GOT3 (cell line): ENCODE results near the gene IFITM5.
A peak's percentile ranks its signal among the peaks of the same experiment; 100 is the strongest.
"Not testable (repeated sequence)": the region's sequence is repeated elsewhere in the genome, so short reads cannot be mapped to it uniquely, and the experiment has no call there.

Experiments
- DNase-seq: peaks from one replicate; lab custom pipeline; 2025; ENCODE audit warnings: mixed read lengths; lab: John Stamatoyannopoulos, UW

IFITM5 gene

DNA sequence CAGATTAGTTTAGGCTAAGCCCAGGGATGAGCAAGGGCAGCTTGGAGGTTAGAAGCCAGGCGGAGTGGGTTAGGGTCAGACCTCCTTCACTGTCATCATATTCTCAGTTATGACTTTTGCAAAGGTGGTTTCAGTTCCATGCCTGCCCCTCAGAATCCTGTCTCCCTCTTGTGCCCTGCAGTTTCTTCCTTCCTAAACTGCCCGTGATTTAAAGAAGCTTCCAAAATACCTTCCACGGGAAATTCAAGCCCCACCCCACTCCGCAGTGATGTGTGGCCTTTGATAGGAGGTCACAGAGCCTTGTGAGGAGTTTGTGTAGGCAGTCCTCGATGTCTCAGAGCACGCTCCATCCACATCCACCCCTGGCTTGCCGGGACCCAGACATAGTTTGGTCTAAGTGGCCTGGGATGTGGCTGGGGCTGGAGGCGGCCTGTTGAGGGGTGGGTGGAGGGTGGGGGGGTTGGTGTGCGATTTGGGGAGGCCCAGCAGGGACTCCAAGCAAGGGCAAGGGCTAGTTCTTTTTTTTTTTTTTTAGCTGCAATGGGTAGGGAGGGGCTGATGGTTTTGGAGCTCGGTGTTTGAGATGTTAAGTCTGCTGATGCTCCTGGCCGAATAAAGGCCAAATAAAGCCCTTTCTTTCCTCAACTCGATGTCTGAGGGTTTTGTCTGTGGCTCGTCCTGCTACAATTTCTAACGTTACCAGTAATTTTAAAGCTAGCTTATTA lies 12.9 kb upstream of the IFITM5 start:
- no peak for DNase-seq

DNA sequence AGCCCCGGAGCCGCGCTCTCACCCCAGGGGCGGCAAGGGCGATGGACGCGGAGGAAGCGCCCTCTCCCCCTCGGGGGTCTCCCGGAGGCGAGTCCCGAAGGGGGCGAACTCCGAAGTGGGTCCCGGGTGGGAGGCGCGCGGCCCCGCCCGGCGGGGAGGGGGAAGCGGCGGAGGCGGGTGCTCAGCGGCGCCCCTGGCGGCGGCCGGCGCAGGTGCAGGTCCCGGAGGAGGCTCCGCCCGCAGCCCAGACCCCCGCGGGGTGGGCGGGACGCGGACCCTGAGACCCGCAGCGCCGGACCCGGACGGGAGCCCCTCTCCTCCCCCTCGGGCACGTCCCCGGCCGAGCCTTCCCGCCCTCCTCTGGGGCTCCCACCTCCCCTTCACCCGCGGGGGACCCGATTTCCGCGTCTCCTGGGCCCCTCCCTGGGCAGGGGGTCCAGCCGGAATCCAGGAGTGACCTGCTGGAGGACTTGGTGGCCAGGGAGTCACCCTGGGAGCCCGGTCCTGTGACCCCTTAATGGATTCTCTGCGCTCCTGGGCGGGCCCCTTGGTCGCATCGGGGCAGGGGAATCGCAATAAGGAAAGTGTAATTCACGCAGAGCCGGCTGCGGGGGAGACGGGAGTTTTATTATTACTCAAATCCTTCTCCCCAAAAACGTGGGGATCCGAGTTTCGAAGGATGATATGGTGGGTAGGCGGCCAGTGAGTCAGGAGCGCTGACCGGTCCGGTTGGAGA lies 11.9 kb upstream of the IFITM5 start:
- DNase-seq = not testable (repeated sequence)

DNA sequence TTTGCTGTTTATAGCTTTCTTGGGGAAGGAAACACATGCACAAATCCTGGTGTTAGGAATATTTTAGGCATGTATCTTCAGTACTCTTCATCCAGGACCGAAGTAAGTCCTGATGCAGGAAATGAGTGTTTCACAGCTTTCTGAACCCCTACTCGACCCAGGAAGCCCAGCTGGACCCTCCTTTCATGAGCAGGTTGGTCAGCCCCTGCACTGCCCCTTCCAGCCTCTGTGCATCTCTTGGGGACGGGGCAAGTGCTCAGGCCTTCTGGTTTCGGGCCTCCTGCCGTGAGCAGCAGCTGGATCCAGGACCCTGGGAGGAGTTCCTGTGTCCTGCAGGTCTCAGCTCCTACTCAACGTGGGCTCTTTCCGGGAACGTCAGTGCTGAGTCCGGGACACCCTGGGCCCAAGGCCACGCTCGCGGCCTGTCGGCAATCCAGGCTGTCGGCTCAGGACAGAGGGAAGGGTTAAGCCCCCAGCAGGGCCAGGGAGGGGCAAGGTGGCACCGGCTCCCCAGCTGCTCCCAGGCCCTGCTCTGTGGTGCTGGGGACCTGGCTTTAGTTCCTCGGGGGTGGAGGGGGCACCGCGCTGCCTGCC lies 10.8 kb upstream of the IFITM5 start:
- not testable (repeated sequence) for DNase-seq

DNA sequence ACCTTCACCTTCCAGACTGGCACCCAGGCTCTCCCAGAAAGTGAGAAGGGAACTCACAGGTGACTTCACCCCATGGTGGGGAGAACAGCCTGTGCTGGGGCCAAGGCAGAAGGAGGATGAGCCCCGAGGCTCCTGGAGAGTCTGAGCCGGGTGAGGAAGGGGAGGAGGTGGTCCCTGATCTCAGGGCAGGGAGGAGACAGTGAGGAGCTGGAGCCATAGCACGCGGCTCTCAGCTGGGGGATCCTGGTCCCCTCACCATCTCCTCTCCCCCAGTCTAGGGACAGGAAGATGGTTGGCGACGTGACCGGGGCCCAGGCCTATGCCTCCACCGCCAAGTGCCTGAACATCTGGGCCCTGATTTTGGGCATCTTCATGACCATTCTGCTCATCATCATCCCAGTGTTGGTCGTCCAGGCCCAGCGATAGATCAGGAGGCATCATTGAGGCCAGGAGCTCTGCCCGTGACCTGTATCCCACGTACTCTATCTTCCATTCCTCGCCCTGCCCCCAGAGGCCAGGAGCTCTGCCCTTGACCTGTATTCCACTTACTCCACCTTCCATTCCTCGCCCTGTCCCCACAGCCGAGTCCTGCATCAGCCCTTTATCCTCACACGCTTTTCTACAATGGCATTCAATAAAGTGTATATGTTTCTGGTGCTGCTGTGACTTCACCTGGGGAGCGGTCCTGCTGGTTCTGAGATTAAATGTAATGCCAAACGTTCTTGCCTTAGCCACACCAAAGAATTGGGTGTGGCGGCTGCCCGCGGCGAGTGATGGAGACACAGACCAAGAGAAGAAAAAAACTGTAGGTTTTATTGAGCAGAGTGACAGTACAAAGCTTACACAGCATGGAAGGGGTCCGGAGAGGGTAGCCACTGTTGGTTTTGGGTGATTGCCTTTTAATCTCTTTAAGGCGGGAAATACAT lies 9.7 kb upstream of the IFITM5 start:
- DNase-seq = not testable (repeated sequence)

DNA sequence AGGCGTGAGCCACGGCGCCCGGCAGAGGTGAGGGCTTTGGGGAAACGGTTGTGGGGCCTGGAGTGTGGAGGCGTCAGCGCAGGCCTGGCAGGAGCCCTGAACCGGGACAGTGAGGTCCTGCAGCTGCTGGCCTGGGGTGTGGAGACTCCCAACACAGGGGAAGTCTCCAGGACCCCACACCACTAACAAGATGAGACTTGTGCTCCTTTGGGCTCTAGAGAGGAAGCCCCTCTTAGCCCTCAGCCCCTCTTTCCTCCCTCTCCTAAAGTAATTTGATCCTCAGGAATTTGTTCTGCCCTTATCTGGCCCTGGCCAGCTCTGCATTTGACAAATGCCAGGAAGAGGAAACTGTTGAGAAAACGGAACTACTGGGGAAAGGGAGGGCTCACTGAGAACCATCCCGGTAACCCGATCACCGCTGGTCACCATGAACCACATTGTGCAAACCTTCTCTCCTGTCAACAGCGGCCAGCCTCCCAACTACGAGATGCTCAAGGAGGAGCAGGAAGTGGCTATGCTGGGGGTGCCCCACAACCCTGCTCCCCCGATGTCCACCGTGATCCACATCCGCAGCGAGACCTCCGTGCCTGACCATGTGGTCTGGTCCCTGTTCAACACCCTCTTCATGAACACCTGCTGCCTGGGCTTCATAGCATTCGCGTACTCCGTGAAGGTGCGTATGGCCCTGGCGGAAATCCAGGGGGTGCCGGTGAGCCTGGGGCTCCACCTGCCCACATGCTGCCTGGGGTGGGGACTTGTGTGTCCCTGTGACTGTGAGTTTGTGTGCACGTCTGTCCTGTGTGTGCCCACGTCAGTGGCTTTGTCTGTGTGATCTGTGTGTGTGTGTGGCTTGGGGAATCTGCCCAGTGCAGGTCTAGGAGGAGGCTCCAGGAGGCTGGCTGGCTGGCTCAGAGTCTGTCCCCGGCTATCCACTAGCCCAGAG lies 8.7 kb upstream of the IFITM5 start, which contains the start of gene IFITM2:
TSS of gene IFITM2 (plus strand) at position 51 of the 943 bp plus-strand sequence. CDS start at position 428, 377 bp downstream.
- DNase-seq = peak; percentile 4

DNA sequence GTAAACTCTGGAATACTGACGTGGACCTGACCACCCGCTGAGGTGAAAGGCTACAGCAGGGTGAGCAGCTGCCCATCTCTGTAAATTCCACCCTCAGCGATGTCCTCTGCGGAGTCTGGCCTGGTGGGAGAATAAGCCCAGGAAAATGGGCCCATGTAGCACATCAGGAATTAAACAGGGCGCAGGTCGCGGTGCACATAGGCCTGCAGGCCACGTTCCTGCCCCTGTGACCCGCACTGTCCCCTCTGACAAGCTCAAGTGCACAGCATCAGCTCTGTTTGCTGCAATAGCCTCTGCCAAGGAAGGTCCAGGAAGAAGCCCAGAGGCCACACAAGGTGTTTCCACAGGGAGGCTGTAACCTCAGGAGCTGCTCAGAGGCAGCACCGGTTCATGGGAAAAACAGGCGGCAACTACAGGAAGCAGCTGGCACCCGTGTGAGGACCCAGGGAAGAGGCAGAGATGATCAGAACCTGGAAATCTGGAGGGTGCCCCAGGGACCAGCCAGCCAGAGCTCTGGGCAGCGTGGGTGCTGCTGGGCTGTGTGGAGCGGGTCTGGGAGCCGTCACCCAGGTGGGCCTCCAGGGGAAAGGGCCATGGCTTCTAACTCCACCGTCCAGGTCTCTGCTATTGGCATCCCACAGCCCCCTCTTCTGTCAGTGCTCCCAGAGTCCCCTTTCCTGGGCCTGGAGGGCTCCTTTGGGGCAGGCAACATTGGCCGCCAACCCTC lies 7.5 kb upstream of the IFITM5 start:
- no peak for DNase-seq

DNA sequence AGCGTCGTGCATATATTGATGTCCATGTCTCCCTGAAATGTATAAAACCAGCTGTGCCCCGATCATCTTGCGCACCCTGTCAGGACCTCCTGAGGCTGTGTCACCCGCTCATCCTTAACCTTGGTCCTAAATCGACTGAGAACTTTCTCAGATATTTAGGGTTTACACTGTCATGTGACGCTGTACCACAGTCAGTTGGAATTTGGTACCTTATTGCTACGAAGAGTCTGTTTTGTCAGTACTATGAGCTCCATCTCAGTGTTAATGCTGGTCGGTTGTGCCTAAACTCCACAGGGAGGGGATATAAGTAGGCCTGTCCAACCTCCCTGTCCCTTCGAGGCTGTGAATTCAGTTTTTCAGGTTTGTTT lies 6.5 kb upstream of the IFITM5 start:
- DNase-seq = no peak

DNA sequence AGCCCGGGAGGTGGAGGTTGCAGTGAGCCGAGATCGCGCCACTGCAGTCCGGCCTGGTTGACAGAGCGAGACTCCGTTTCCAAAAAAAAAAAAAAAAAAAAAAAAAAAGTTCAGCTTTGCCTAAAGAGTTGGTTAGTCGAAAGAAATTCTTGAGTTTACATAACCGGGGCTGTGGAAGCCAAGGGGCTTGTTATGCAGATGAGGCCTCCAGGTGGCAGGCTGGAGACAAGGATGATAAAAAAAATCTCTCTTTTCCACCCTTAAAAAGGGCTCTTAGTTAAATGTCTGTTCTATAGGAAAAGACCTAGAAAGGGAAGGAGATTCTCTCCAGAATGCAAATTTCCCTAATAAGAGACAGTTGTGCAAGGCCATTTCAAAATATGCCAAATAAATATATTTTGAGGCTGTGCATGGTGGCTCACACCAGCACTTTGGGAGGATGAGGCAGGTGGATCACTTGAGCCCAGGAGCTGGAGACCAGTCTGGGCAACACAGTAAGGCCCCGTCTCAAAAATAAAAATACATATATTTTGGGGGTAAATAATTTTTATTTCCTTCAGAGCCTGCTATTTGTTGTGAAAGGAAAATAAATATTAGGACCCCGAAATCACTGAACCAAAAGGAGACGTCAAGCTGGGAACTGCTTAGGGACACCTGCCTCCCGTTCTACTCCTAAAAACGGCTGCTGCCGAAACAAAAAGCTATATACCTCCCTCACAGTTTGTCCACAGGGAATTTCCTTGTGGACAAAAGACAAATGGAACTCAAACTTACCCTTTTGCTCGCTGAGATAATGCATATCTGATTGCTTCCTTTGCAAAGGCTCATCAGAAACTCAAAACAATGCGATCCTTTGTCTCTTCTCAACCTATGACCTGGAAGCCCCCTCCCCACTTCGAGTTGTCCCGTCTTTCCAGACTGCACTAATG lies 5.9 kb upstream of the IFITM5 start:
- DNase-seq = no peak

DNA sequence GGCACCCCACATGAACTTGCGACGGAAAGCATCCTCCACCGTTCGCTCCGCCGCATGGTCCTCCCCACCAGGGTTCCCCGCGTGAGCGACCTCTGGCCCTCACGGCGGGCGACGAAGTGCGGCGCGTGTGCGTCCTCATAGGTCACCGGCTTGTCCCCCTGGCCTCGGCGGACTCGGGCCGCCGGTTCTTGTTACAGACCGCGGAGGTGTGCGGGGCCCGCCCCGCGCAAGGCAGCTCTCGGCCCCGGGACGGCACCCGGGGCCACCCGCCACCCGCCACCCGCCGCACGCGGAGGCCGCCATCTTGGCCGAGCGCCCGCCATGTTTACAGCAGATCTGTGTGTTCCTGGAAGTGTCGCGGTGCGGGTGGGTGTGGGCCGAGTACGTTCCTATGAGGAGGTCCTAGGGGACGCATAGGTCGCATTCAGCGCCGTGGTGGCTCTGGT lies 4.8 kb upstream of the IFITM5 start:
- DNase-seq = no peak

DNA sequence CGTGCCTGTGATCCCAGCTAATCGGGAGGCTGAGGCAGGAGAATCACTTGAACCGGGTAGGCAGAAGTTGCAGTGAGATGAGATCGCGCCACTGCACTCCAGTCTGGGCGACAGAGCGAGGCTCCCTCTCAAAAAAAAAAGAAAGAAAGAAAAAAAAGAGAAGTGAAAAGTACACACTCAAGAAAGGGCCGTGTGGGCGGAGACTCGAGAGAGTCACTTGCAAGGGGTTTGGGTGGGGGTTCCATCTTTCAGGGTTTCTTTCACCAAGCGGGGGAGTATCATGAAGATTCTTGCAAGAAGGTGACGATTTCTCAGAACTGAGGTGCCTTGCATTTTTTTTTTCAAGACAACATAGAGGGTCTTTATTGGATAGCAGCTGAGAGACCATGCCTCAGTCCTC lies 4.0 kb upstream of the IFITM5 start:
- no peak for DNase-seq

DNA sequence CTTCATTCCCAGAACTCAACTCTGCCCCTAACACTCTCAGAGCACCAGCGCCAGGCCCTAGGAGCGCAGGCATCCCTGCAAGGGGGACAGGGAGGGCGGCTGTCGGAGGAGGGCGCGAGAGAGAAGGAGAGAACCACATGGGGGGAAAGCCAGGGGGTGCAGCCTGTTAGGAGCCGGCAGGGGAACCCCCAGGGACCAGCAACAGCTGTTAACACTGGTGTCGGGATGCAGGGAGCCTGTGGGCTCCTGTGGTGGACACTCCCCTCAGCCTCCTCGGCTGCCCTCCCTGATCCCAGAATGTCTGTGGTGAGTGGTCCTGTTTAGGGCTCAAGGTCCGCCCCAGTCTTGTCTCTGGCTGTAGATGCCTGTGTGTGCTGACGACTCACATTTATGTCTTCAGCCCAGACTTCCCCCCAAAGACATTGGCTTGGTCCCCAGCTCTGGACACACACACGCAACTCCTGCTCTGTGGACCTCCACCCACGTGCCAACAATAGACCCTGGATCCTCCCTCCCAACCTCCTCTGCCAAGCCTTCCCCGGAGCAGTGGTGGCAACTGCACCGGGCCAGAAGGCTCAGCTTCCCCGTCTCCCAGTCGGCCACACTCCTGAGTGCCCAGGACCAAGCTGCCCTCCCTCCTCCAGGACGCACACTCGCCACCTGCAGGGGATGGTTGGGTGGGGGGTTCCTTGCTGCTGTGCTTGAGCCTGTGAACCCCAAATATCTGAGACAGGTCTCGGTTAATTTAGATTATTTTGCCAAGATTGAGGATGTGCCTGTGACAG lies 817 bp upstream of the IFITM5 start:
- no peak for DNase-seq

DNA sequence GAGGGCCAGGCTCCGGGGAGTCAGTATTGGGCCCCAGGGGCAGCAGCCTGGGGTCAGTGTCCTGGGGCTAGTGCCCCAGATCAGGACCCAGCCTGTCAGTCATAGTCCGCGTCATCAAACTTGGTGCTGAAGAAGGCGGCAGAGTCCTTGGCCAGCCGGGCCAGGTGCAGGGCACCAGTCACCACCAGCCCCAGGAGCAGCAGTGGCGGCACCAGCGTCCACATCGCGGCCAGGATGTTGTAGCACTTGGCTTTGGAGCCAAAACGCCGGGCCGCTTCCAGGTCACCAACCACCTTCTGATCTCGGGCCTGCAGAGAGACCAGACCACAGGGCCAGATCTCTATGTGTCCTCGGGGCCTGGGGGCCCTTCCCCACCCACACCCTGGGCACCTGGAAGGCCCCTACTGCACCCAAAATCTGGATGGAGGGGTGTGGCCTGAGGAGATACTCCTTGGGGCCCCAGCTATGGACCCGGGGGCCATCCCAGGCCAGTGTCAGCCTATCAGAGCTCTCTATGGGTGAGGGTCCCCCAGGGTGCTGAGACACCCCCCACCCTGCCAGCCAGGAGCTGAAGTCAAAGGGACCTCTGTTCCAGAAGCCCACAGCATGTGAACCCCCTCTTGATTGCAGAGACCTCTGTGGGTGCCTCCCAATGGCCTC lies 790 bp downstream of the IFITM5 start:
- no peak for DNase-seq

DNA sequence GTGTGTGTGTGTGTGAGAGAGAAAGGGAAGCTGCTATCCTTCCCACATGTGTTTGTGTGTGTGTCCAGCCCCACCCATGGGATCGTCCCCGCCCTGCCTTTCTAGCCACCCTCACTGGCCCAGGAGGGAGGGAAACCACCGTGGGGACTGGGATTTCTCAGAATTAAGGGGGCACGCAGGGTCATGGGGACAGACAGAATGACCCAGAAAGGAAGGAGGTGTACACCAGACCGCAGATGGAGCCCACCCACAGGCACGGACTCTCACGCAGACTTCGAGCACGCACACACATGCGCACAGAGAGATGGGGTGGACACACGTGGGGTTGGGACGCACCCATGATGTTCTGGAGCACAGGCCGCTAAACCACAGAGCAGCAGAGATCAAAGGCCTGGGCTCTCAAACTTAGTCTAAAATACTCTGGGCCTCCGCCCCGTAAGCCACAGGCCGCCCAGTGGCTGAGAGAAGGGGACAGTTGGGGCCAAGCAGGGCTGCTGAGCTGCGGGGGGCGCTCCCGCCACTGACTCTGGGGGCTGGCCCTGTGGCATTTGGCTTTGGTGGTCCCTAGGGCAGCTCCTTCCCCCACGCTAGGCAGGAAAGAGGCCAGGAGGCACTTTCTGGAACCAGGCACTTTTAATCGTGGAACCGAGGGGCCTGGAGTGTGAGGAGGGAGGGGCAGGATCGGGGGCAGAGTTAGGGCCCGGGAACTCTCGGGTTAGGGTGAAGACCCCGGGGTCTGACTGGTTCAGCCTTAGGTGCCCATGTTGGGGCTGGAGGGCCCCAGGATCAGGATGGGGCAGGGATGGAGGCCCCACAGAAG lies 1.5 kb downstream of the IFITM5 start:
- DNase-seq = no peak

DNA sequence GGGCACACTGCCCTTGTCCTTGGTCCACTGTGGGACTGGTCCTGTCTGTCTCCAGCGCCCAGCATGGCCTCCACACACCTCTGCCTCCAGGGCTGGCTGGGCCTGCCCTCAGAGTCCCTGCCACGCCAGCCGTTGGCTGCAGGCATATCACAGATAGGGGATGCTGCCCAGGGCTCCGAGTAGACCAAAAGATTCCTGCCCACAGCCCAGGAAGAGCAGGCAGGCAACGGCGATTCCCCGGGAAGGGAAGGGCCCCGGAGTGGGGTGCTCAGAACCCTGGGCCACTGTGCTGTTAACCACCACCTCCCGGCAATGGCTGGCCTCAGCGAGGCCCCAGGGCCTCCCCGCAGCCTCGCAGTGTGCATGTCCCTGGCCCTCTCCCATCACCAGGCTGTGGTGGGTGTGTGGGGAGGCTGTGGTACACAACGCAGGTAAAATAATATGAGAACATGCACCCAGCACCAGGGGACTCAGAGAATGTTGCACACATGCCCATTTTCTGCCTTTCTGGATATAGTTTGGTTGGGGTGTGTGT lies 2.2 kb downstream of the IFITM5 start:
- no peak for DNase-seq

DNA sequence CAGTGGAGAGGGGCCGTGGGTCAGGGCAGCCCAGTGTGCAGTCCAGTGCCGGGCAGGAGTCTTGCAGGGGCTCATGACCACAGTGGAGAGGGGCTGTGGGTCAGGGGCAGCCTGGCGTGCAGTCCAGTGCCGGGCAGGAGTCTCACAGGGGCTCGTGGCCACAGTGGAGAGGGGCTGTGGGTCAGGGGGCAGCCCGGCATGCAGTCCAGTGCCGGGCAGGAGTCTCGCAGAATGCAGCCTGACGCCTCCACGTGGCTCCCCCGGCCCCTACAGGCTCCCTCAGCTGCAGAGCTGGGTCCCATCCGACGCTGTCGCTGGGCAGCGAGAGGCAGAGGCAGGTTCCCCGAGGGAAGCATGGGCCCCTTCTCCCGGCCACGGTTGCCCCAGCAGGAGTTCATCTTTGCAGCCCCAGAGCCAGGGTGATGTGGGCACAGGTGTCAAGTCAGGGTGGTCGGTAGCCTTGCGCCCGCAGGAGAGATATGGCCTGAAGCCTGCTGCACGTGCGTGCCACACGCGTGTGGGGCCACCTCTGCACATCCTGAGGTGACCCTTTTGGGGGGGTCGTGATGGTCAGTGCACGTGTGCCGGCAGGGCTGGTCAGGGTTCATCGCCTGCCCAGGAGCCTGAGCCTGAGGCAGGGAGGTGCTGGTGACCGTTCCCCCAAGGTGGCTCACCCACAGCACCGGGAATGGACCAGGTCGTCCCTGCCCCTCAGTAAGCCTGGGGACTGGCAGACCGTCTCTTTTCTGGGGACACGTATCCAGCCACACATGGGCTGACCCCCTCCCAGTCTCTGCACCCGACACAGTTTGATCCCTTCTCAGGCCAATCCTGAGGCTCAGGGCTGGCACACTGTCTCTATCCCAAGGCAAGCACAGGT lies 2.9 kb downstream of the IFITM5 start:
- no peak for DNase-seq
